ENCODE results near the gene CCDC195.

Gene CCDC195

GRCh38 chr2:224659714-224660113 is 56.5 kb downstream of the CCDC195 start:
- no peak for TF ChIP-seq CTCF (IDR thresholded peaks at IDR 0.05; ENCODE audit: low read depth, low read length)
- TF ChIP-seq EZH2phosphoT487 (IDR thresholded peaks at IDR 0.05; ENCODE audit: low read depth): no peak
- Histone ChIP-seq H3K9me3 (ENCODE audit: insufficient read depth, low read length) (0 out of 2 replicates have a peak, but pooled peaks cover 4% of the 10 kb centered on the region), H3K9ac (ENCODE audit: low read length) (no peak overlapping the region), H4K20me1 (ENCODE audit: insufficient read depth, low read length) (no peaks in the 10 kb centered on the region), H3K4me3 (ENCODE audit: low read length) (peak overlapping the region; percentile 43), H3K79me2 (ENCODE audit: low read length) (no peaks in the 10 kb centered on the region), H3K27me3 (ENCODE audit: low read depth, low read length) (no peaks in the 10 kb centered on the region), H3K4me1 (ENCODE audit: low read length) (peaks cover 13% of the 10 kb centered on the region), H3K27ac (ENCODE audit: low read length) (no peak overlapping the region), H3K36me3 (replicated peaks; ENCODE audit: low read depth, low read length) (no peaks in the 10 kb centered on the region), H2AFZ (ENCODE audit: low read depth, low read length) (peak overlapping the region; percentile 54; the same call in 1 of the 2 replicates), H3K4me2 (ENCODE audit: low read length) (peak overlapping the region; percentile 39)

GRCh38 chr2:224658780-224659405 is 57.3 kb downstream of the CCDC195 start:
- no peak overlapping the region for H2AFZ ChIP-seq (ENCODE audit: low read depth, low read length)
- H3K4me3 ChIP-seq (ENCODE audit: low read length): no peak overlapping the region
- no peaks in the 10 kb centered on the region for H3K27me3 ChIP-seq (ENCODE audit: low read depth, low read length)
- H3K4me1 ChIP-seq (ENCODE audit: low read length): peaks cover 13% of the 10 kb centered on the region
- no peak overlapping the region for H3K27ac ChIP-seq (ENCODE audit: low read length)
- H3K36me3 ChIP-seq (replicated peaks; ENCODE audit: low read depth, low read length): no peaks in the 10 kb centered on the region
- H3K4me2 ChIP-seq (ENCODE audit: low read length): no peak overlapping the region
- H3K9ac ChIP-seq (ENCODE audit: low read length): no peak overlapping the region
- H3K9me3 ChIP-seq (ENCODE audit: insufficient read depth, low read length): no peaks in the 10 kb centered on the region
- no peaks in the 10 kb centered on the region for H4K20me1 ChIP-seq (ENCODE audit: insufficient read depth, low read length)
- TF ChIP-seq EZH2phosphoT487 (IDR thresholded peaks at IDR 0.05; ENCODE audit: low read depth) (no peak), CTCF (IDR thresholded peaks at IDR 0.05; ENCODE audit: low read depth, low read length) (no peak)
- H3K79me2 ChIP-seq (ENCODE audit: low read length): no peaks in the 10 kb centered on the region

DNA sequence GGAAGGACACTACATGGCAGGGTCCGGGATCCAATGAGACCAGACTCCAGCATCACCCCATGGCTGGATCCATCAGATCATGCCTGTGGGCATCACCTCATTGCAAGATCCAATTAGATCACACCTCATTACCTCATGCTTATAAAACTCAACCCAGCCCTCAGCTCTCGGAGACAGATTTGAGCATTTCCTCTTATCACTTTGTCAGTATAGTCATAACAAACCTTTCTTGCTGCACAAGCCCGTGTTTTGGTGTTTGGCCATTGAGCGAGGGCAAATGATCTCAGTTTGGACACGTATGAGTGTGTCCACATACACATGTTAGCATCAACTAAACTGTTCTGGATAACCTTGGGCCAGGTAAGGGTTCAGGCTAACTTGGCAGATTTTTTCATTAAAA is 58.8 kb downstream of the CCDC195 start:
- H4K20me1 ChIP-seq (ENCODE audit: insufficient read depth, low read length): no peaks in the 10 kb centered on the region
- no peak overlapping the region for H3K9ac ChIP-seq (ENCODE audit: low read length)
- no peak for TF ChIP-seq CTCF (IDR thresholded peaks at IDR 0.05; ENCODE audit: low read depth, low read length)
- no peak for TF ChIP-seq EZH2phosphoT487 (IDR thresholded peaks at IDR 0.05; ENCODE audit: low read depth)
- peaks cover 13% of the 10 kb centered on the region for H3K4me1 ChIP-seq (ENCODE audit: low read length)
- no peaks in the 10 kb centered on the region for H3K27me3 ChIP-seq (ENCODE audit: low read depth, low read length)
- H3K36me3 ChIP-seq (replicated peaks; ENCODE audit: low read depth, low read length): no peaks in the 10 kb centered on the region
- H3K27ac ChIP-seq (ENCODE audit: low read length): no peak overlapping the region
- H3K9me3 ChIP-seq (ENCODE audit: insufficient read depth, low read length): no peaks in the 10 kb centered on the region
- no peak overlapping the region for H3K4me3 ChIP-seq (ENCODE audit: low read length)
- no peaks in the 10 kb centered on the region for H3K79me2 ChIP-seq (ENCODE audit: low read length)
- no peak overlapping the region for H3K4me2 ChIP-seq (ENCODE audit: low read length)
- H2AFZ ChIP-seq (ENCODE audit: low read depth, low read length): no peak overlapping the region

DNA sequence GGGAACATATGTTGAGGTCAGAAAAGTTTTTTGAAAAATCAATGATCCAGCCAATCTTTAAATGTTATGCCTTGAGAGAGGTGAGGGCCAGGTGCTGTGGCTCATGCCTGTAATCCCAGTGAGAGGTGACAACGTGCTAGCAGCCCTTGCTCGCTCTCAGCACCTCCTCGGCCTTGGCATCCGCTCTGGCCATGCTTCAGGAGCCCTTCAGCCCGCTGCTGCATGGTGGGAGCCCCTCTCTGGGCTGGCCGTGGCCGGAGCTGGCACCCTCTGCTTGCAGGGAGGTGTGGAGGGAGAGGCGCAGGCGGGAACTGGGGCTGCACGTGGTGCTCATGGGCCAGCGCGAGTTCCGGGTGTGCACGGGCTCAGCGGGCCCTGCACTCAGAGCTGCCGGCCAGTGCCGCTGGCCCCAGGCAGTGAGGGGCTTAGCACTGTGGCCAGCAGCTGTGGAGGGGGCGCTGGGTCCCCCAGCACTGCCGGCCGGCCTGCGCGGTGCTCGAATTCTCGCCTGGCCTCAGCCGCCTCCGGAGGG is 61.1 kb downstream of the CCDC195 start:
- Histone ChIP-seq H3K9ac (ENCODE audit: low read length) (no peak overlapping the region), H3K4me3 (ENCODE audit: low read length) (no peak overlapping the region), H3K4me1 (ENCODE audit: low read length) (peaks cover 16% of the 10 kb centered on the region), H4K20me1 (ENCODE audit: insufficient read depth, low read length) (no peaks in the 10 kb centered on the region), H3K9me3 (ENCODE audit: insufficient read depth, low read length) (no peaks in the 10 kb centered on the region), H3K36me3 (replicated peaks; ENCODE audit: low read depth, low read length) (no peaks in the 10 kb centered on the region), H3K4me2 (ENCODE audit: low read length) (no peak overlapping the region), H3K27ac (ENCODE audit: low read length) (no peak overlapping the region), H3K27me3 (ENCODE audit: low read depth, low read length) (no peaks in the 10 kb centered on the region), H3K79me2 (ENCODE audit: low read length) (no peaks in the 10 kb centered on the region), H2AFZ (ENCODE audit: low read depth, low read length) (no peak overlapping the region)
- TF ChIP-seq EZH2phosphoT487 (IDR thresholded peaks at IDR 0.05; ENCODE audit: low read depth): no peak
- TF ChIP-seq CTCF (IDR thresholded peaks at IDR 0.05; ENCODE audit: low read depth, low read length): no peak
